GM12874 (cell line): ENCODE data around the gene ERCC6L2.

Source experiments
- TF ChIP-seq, protein P1 (sequence below): IDR thresholded peaks from 2 replicates; pipeline ENCODE4 v1.5.1; 2011; ENCODE audit warnings: low read depth, mild to moderate bottlenecking, control low read depth, low read length, moderate library complexity; ENCODE audit not compliant: insufficient read depth

The ERCC6L2 gene

DNA sequence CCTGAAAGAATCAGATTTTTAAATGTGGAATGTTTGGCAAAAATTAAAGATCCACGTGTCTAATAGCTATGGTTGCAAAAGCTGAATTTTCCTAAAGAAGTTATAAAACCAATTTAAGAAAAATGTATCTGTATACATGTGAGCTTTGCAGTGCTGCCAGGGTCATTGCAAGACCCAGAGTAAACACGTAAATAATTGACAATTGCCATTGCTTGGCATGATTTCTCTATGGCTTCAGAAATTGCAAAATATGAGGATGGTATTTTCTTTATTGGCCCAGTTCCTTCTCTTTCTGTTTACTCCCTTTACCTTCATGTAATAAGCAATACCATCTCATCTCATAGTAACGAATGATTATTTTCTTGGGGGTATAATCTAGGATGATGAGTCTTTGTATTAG is 123.9 kb downstream of the ERCC6L2 start:
- TF ChIP-seq, protein P1, sequence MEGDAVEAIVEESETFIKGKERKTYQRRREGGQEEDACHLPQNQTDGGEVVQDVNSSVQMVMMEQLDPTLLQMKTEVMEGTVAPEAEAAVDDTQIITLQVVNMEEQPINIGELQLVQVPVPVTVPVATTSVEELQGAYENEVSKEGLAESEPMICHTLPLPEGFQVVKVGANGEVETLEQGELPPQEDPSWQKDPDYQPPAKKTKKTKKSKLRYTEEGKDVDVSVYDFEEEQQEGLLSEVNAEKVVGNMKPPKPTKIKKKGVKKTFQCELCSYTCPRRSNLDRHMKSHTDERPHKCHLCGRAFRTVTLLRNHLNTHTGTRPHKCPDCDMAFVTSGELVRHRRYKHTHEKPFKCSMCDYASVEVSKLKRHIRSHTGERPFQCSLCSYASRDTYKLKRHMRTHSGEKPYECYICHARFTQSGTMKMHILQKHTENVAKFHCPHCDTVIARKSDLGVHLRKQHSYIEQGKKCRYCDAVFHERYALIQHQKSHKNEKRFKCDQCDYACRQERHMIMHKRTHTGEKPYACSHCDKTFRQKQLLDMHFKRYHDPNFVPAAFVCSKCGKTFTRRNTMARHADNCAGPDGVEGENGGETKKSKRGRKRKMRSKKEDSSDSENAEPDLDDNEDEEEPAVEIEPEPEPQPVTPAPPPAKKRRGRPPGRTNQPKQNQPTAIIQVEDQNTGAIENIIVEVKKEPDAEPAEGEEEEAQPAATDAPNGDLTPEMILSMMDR: no peak

- TF ChIP-seq, protein P1: no peak
Observed at GRCh38 chr9:96004379-96004778, 128.9 kb downstream of the ERCC6L2 start.

- TF ChIP-seq, protein P1: no peak
Observed at GRCh38 chr9:96006296-96006879, 130.9 kb downstream of the ERCC6L2 start.

- TF ChIP-seq, protein P1: no peak
Observed at GRCh38 chr9:96006961-96007360, 131.5 kb downstream of the ERCC6L2 start.

GRCh38 chr9:96008502-96009222 is 133.2 kb downstream of the ERCC6L2 start:
- TF ChIP-seq, protein P1: no peak

DNA sequence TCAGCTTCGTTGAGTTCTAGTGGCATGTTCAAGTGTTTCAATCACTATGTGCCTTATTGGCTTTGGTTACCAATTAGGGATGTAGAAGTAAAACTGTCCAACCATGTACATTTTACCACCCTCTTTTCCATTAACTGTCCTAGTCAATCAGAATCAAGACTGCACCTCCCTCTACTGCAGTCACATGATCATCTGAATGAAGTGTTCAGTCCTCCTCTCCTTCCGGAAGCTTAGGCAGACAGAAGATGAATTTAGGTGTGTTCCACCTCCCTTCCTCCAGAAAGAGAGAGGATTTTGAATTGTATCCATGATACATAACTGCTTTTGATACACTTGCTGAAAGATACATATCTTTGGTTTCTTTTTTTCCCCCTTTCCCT is 133.7 kb downstream of the ERCC6L2 start:
- TF ChIP-seq, protein P1: no peak

DNA sequence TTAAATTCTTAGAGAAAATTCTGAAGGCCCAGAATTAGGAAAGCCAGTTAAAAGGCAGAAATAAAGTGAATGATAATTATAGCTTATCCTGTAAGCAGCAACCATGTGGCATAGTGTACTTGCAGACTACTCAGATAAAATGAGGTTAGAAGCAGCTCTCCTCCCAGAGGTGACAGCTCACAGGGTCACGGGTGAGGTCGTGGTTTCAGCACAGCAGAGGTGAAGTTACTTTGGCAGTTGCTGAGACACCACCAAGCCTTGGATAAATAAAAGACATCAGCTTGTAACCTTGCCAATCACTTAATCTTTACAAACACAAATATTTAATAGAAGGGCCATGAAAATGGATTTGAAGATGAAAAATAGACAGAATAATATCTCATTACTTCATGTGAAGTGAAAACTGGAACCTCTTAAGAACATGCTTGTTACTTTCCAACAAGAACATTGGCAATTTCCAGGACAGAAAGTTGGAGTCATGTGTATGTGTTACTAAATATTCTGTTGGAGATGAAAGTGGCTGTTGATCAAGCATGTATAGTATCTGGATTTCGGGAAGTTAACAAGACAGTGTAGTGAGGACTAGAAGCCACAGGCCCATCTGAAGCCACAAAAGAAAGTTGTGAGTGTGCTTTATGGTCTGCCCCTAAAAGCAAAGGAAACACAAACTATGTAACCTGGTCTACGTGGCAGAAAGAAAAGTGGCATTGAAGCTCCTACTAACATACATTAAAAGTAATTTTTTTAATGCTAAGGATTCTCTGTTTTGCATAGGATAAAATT is 134.4 kb downstream of the ERCC6L2 start:
- TF ChIP-seq, protein P1: no peak
